ENCODE data around the gene HECW1.

GRCh38 chr7:43199371-43200160 lies 87.1 kb downstream of the HECW1 start:
- TF ChIP-seq REST (IDR thresholded peaks at IDR 0.05; ENCODE audit: low read depth): no peak
- no peak for TF ChIP-seq YY1 (IDR thresholded peaks at IDR 0.05; ENCODE audit: low read depth)
- no peak for TF ChIP-seq TCF12 (IDR thresholded peaks at IDR 0.05; ENCODE audit: low read depth)
- TF ChIP-seq RAD21 (IDR thresholded peaks at IDR 0.05; ENCODE audit: low read depth): no peak
- no peak for TF ChIP-seq EP300 (IDR thresholded peaks at IDR 0.05; ENCODE audit: borderline replicate concordance)
- no peak for TF ChIP-seq CREB1 (IDR thresholded peaks at IDR 0.05; ENCODE audit: low read depth)
- no peak for TF ChIP-seq CEBPB (IDR thresholded peaks at IDR 0.05)
- no peak for TF ChIP-seq ZBTB7A (IDR thresholded peaks at IDR 0.05; ENCODE audit: low read depth)
- TF ChIP-seq EGR1 (IDR thresholded peaks at IDR 0.05): no peak
- no peak for TF ChIP-seq MAX (IDR thresholded peaks at IDR 0.05)
- no peak for TF ChIP-seq TEAD4 (IDR thresholded peaks at IDR 0.05)
- no peak for TF ChIP-seq TAF1 (IDR thresholded peaks at IDR 0.05; ENCODE audit: low read depth)
- TF ChIP-seq FOXM1 (IDR thresholded peaks at IDR 0.05; ENCODE audit: borderline replicate concordance, low read depth): no peak
- TF ChIP-seq NFIC (IDR thresholded peaks at IDR 0.05): no peak
